NCI-H2029 treated with DMSO at 0.1 percent for 48 hours (cell line): Measurements from ENCODE around the gene HMGXB3.

Experiments used
- DNase-seq: peaks from one replicate; lab custom pipeline; 2025; lab: John Stamatoyannopoulos, UW

Gene HMGXB3

DNA sequence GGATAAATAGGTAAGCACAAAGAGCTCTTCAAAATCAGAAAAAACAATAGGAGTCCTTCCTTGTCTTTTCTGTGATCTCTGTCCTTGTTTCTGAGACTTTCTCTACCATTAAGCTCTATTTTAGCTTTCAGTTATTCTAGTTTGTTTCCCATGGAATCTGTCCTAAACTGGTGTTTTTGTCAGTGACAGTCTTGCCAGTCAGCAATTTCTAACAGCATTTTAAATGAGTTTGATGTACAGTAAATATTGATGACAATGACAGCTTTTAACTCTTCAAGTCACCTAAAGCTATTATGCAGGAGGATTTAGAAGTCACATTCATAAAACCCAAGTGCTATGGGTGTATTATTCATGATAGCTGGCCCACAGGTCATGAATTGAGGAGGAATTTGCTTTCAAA is 18.0 kb upstream of the HMGXB3 start:
- no peak for DNase-seq

DNA sequence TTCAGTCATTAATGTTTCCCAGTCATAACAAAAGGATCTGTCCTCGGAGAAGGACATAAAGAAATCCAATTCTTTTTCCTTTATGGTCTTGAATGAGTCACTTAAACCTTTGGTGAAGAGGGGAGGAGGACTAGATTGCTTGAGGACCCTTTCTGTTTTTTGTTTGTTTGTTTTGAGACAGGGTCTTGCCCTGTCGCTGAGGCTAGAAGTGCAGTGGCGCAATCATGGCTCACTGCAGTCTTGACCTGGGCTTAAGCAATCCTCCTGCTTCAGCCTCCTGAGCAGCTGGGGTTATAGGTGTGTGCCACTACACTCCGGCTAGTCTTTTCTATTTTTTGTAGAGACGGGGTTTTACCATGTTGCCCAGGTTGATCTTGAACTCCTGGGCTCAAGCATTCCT is 12.4 kb upstream of the HMGXB3 start:
- DNase-seq = no peak

DNA sequence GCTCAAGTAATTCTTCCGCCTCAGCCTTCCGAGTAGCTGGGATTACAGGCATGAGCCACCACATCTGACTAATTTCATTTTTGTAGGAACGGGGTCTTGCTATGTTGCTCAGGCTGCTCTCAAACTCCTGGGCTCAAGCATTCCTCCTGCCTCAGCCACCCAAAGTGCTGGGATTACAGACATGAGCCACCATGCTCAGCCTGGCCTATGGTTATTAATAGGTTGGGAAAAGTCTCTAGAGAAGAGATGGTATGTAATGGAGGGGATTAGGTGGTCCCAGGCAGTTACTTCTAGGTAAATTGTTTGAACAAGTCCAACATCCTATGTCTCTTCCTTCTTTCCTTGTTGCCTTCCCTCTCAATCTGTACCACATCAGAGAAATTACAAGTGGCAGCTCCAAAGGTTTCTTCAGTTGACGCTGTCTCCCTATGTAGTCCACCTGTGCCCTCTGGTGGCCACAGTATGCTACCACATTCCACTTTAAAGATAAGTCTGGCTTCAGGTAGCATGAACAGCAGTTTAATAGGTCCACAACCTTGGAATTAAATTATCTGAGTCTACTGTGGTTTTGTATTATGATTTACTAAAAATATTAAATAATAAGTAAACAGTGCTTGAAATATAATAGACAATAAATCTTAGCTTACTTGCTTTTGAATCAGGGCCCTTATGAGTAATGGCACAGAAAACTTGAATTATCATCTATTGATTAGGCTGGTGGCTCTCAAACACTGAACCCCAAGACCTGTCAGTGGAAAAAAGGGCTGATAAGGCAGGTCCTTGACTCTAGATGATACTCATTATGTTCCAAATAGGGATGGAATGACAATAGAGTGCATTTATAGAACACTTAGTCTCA is 9.8 kb upstream of the HMGXB3 start:
- DNase-seq = peak; percentile 64

DNA sequence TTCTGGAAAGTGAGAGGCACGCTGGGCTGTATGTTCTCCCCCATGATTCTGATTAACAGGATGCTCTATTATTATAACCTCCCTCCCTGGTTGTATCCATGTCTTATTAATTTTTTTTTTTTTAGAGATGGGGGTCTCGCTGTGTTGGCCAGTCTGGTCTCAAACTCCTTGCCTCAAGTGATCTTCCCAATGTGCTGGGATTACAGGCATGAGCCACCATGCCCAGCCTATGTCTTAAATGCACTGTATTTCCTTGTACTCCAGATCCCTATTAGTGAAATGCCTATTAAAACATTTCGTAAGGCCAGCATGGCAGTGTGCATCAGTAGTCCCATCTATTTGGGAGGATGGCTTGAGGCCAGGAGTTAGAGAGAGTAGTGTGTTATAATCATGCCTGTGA is 7.1 kb upstream of the HMGXB3 start:
- no peak for DNase-seq

DNA sequence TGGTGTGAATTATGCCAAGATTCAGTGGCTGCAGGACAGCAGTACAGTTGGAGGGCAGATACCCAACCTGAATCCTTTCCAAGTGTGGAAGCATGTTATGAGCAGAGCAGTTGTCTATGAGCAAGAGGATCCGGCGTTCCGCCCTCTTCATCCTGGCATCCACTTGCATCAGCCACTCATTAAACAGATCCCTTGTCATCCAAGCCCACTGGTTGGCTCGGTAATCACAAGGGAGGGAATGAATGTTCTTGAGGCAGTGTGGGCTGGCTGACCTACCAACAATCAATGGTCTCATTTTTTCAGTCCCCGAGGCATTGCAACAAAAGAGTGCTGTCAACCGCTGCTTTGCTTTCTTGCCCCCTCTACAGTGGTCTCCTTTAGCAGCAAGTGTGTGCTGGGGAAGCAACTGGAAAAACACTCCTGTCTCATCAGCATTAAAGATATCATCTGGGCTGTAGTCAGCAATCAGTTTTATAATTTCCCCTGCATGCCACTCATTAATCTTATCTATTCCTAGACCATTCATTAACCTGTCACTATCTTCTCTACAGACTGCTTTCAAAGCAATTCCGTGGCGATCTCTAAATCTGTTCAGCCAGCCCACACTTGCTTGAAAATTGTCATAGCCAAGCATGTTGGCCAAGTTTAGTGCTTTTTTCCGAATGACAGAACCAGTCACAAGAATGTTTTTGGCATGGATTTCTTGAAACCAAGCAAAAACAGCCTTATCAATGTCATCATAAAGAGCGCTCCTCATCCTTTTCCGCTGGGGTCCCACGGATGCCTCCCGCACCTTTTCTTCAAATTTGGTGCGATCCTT is 4.9 kb upstream of the HMGXB3 start:
- DNase-seq = no peak

DNA sequence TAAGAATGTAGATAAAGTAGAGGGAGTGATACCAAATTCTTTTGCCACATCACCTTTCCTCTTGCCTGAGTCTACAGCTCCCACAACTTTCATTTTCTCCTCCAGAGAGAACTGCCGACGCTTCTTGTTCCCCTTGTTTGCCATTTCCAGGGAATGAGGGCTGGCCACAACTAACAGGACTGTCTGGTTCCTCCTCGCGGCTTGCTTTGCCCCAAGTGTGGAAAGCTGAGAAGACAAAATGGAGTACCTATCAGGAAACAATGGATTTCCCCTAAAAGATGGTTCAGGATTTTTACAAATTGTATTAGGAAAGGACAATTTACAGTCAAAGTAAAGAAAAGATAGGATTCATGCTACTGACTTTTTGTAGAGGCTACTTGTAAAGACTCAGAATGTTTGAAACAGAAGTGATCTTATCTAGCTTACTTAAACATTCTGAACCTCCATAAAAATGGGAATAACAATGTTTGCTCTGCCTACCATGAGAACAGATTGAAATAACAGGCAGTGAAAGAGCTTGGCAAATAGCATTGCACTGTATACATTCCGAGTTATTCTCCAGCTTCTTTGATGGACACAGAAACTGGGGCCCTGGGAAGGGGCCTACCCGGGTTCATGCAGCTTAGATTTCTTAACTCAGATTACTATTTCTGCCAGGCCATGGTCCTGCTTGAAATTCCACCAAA is 4.2 kb upstream of the HMGXB3 start:
- no peak for DNase-seq

DNA sequence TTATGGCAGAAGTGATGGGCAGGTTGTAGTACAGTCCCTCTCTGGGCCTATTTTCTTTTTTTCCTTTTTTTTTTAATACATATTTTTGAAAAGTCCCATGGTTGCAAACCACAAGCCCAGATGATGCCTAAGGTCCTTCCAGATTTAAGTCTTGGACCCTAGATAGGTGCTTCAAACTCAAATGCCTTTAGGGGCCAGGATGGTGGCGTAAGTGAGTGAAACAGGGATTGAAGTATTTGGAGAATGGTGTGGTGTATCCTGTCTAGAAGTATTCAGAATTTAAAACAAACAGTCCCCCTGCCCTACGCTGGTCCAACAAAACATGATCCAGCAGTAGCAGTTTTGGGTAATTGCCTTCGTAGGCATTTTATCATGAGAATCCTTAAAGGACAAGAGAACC is 2.3 kb upstream of the HMGXB3 start:
- DNase-seq = no peak

DNA sequence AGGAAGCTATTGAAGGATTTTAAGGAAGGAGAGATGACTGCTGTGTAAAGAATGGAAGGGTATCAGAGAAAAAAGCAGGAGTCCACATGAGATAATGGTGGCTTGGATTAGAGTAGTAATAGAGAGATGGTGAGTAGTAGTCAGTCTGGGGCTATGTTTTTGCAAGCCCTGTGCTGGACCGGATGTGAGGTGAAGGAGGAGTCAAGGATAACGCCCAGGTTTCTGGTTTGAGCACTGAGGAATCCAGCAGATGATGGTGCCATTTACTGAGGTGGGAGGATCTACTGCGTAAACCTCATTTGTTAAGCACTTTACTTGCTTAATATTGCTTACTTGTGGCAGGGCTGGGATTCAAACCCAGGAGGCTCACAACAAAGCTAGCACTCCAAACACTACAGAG is 1.2 kb upstream of the HMGXB3 start:
- no peak for DNase-seq

DNA sequence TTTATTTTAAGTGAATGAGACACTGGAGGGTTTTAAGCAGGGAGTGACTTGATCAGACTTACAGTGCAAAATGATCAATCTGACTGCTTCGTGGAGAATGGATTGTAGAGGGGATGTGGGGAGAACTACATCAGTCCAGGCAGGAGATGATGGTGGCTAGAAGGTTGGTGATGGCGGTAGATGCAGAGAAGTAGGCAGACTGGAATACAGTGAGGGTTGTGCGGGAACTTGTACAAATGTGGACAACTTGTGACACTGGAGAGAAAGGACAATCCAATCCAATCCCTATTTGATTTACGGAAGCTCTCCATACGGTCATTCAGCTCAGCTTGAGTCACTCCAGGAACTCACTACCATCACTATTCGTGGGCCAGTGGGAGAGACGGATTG is 678 bp upstream of the HMGXB3 start:
- DNase-seq = no peak

DNA sequence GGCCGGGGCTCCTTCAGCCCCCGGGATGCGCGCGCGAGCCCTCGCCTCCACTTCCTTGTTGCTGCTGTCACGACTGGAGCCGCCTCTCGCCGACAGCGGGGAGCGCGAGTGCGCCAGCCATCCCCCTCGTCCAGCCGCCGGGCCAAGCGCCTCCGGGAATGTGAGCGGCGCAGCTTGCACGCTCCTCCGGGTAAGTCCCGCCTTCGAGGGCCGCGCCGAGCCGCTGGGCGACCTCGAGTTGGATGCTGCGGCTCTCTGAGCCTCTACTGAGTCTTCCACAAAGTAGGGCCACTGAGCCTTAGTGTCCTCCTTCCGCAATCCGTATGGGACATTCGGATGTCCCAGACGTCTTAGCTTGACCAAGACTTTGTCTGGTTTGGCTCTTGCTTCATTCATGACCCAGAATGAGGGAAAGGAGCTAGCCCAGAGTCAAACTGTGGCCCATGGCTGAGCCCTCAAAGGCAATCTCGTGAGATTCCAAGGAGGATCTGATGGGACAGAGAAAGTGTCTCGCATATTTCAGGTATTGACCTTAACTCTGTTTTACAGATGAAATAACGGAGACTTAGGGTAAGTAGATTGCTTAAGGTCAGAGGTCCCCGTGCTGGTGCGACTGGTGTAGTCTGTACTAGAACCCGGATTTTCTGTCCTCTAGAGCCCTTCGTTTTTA is 586 bp downstream of the HMGXB3 start:
- no peak for DNase-seq

DNA sequence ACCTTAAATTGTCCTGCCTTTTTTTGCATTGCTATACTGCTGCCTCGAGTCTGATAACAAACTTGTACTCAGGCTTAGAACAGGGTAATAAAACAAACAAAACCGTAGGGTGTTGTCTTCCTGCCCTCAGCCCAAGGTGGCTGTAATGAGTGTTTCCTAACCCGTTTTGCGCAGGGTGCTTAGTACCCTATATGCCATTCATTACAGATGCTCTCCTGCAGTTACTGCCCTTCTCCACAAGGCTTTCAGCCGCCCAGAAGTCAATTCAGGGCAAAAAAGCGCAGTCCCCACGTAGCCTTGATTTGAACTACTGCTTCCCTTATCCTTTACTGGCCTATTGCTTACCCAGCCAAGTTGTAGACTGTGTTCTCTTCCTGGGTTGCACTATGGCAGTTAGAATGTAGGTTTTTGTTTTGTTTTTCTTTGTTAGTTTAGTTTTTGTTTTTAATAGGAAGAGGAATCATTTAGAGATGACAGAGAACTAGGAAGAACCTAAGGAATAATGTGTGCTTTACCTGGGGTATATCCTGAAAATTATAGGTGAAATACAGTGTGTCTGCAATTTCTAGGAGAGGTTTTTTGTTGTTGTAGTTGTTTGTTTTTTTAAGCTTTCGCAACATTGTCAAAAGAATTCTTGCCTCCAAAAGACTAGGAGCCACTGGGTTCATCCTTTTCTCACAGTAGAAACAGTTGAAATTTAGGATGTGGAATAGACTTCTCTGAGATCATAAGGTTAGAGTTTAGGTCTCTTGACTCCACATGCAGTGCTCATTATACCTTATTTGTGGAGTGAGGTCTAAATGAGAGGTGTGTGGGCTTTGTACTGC is 1.3 kb downstream of the HMGXB3 start:
- no peak for DNase-seq

DNA sequence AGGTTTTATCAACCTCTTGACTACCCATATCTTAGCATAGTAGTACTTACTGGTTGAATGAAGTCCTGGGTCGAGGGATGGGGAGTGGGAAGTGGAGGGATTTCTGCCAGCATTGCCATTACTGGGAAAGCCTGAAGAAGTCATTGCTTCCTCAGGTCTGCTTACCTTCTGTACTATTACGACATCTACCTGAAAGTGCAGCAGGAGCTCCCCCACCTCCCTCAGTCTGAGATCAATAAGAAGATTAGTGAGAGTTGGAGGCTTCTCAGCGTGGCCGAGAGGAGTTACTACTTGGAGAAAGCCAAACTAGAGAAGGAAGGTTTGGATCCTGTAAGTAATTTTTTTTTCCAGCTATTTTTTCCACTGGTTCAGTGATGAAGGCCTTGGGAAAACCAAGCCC is 5.8 kb downstream of the HMGXB3 start:
- DNase-seq = no peak

DNA sequence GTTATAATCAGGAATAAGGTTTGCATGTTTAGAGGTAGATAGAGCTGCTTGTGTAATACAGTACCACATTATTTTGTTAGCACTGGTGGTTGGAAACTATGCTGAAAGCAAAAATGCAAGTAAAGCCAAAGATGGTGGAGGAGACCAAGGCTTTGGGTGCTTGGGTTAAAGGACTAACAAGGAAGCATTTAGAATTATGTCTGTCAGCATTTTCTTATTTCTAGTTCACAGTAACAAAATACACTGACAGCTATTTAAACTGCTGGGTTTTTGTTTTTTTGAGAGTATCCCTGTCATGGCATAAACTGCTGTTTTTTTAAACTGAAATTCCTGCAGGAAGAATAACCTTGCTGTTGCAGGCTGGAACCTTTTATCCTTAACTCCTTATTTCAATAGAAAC is 6.5 kb downstream of the HMGXB3 start:
- no peak for DNase-seq

DNA sequence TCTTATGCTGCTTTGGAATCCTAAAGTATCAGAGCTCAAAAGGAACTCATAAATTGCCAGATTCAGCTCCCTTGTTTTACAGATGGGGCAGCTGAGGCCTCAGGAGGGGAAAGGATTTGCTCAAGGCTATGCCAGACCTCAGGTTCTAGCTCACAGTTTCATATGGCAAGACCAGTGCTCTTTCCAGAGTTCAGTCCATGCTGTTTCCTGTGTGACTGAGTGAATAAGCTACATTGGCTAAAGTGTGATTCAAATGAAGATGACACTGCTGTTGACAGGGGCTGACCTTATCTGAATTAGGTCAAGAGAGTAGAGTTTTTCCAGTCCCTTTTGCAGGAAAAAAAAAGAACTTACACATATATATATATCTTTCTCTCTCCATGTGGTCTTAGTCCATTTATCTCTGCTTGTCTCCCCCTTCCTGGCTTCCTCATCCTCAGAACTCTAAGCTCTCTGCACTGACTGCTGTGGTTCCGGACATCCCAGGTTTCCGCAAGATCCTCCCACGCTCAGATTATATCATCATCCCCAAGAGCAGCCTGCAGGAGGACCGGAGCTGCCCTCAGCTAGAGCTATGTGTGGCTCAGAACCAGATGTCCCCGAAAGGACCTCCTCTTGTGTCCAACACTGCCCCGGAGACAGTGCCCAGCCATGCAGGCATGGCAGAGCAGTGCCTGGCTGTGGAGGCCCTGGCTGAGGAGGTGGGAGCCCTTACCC is 9.3 kb downstream of the HMGXB3 start:
- DNase-seq = no peak

DNA sequence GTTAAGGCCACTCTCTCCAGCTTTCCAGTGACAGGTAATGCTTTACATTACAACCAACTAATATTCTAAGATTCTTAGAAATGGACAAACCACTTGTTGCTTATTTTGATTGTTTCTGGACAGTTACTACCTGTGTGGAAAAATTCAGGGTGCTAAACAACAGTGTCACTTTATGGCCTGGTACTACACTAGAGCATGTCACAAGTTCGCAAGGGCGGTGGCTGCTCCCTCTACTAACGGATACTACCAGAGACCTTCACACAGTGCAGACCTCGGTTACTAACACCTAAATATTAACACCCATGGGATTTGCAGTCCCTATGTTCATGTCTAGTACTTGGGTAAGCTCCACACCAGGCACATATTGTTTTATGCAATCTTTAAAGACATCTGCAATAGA is 13.4 kb downstream of the HMGXB3 start:
- no peak for DNase-seq

DNA sequence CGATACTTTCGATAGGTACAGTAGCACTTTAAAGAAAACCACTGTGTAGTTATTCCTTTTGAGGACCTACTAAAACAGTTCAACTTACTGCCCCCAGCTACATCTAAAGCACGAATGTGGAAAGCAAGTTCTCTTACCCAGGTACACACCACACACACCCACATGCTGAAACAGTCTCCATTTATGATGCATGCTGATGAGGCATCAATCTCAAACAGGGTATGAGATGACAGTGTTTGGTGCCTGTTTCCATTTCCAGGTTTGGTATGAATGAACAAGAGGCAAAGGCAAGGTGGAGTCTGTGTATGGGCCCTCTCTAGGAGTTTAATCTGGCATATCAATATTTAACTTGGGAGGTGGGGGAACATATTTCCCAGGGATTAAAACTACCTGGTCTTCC is 13.9 kb downstream of the HMGXB3 start:
- no peak for DNase-seq

DNA sequence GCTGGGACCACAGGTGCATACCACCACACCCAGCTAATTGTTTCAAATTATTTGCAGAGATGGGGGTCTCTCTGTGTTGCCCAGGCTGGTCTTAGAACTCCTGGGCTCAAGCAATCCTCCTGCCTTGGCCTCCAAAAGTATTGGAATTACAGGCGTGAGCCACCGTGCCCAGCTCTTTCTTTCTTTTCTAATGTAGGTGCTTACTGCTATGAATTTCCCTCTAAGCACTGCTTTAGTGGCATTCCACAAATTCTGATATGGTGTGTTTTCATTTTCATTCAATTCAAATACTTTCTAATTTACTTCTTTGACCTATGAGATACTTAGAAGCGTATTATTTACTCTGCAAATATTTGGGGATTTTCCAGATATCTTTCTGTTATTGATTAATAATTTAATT is 14.9 kb downstream of the HMGXB3 start:
- DNase-seq = no peak

DNA sequence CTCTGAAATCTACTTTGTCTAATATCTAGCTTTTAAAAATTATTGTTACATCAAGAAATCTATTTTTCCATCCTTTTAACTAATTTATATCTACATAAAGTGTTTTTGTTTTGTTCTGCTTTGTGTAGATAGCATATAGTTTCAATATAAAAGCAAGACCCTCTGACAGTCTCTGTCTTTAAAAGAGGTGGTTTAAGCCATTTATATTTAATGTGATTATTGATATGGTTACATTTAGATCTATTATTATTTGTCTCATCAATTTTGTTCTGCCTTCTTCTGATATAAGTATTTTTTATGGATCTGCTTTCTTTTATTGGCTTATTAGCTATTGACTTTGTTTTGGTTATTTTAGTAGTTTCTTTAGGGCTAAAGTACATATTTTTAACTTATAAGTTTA is 16.0 kb downstream of the HMGXB3 start:
- no peak for DNase-seq

DNA sequence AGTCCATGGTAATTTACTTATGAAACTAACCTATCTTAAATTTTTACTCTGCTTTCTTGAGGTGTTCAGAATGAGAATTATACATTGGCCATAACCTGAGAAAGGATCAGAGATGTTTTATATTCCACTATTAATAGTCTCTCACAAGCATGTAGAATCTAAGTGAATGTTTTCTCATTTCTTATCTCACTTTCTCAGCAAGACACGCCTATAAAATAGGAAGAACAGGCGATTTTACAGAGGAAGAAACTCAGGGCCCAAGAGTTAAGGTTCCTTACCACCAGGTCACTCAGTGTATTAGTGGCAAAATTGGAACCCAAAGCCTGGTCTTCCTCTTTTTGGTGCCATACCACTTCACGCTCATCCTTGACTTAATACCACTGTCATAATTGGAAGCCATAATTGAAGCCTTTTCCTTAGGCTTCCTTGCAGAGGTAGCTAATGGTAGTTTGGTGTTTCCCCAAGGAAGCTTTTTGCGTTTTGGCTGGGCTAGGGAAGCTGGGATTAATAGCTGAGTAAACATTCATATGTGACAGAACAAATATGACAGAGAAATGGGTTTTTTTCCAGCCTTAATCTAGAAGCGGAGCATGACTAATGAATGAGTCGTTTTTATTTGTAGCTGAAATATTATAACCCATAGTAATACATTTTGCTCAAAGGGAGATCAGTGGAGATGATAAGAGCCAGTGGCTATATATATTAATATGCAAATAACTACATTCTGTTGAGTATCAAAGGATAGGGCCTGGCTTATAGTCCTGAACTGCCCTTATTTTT is 16.9 kb downstream of the HMGXB3 start:
- DNase-seq = no peak

DNA sequence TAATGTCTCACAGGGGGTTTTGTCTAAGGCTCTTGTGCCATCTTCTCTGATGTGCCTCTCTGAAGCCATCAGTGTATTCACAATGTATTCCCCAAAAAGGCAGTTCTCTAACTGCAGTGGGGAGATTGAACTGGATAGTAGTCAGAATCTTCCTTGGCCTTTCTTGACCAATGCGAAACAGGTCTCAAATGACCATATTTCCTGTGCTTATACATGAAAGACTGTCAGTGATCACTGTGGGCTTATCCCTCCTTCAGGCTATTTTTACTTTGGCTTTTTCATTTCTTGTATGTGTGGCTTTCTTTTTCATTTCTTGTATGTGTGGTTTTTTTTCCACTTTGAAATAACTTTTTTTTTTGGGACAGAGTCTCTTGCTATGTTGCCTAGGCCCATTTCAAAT is 19.7 kb downstream of the HMGXB3 start:
- DNase-seq = no peak
